ENCODE measurements around the gene THRA.
A peak's percentile ranks its signal among the peaks of the same experiment; 100 is the strongest.

THRA gene

DNA sequence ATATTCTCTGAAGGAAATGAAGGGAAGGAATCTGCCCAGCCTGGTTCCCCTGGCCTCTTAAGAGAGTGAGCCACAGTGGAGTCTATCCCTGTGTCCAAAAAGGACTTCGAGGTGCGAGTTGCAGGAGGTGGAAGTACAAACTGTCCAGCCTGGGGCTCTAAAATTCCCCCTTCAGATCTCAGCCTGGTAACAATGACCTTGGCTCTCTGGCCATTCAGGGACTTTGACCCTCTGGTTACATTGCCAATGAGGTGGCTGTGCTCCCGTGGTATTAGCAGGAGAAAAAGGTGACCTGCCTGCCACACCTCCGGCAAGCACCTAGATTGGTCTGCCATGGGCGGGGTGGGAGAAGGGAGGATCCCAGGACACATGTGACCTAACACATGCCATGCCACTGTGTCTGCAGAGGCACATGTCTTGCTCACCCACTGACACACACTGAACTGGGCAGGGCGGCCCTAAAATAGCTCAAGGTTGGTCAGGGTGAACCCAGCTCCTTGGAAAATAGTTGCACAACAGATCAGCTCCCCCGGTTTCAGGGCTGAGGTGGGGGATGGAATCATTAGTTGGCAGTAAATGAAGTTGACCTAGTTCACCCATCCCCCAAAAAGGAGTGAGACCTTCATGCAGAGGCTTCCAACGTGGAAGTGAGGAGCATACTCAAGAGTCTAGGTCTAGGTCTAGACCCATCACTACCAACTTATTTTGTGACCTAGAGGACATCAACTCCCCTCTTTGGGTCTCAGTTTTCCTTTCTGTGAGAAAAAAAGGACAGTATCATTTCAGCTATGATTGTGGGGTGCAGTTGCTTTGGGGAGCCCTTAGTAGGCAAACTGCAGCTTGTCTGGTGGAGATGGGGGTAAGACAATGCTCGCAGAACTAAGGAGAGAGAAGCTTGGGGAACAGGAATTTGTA lies 35.4 kb downstream of the THRA start:
- no peak for TF ChIP-seq POLR2AphosphoS5 (IDR thresholded peaks at IDR 0.05; ENCODE audit: low read depth, low read length)
- TF ChIP-seq, protein P1, sequence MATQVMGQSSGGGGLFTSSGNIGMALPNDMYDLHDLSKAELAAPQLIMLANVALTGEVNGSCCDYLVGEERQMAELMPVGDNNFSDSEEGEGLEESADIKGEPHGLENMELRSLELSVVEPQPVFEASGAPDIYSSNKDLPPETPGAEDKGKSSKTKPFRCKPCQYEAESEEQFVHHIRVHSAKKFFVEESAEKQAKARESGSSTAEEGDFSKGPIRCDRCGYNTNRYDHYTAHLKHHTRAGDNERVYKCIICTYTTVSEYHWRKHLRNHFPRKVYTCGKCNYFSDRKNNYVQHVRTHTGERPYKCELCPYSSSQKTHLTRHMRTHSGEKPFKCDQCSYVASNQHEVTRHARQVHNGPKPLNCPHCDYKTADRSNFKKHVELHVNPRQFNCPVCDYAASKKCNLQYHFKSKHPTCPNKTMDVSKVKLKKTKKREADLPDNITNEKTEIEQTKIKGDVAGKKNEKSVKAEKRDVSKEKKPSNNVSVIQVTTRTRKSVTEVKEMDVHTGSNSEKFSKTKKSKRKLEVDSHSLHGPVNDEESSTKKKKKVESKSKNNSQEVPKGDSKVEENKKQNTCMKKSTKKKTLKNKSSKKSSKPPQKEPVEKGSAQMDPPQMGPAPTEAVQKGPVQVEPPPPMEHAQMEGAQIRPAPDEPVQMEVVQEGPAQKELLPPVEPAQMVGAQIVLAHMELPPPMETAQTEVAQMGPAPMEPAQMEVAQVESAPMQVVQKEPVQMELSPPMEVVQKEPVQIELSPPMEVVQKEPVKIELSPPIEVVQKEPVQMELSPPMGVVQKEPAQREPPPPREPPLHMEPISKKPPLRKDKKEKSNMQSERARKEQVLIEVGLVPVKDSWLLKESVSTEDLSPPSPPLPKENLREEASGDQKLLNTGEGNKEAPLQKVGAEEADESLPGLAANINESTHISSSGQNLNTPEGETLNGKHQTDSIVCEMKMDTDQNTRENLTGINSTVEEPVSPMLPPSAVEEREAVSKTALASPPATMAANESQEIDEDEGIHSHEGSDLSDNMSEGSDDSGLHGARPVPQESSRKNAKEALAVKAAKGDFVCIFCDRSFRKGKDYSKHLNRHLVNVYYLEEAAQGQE (IDR thresholded peaks at IDR 0.05; ENCODE audit: insufficient read depth in 1 of 2, low read depth in 2 of 2, low read length in 2 of 2), result no peak
- no peak for TF ChIP-seq TAF1 (IDR thresholded peaks at IDR 0.05; ENCODE audit: borderline replicate concordance, insufficient read depth, low read length)
- TF ChIP-seq SIN3A (IDR thresholded peaks at IDR 0.05; ENCODE audit: borderline replicate concordance, insufficient read depth, low read length), result no peak
- TF ChIP-seq FOXP2 (optimal IDR thresholded peaks at IDR 0.05; ENCODE audit: borderline replicate concordance, extremely low read depth, extremely low read length, insufficient read depth), result no peak

DNA sequence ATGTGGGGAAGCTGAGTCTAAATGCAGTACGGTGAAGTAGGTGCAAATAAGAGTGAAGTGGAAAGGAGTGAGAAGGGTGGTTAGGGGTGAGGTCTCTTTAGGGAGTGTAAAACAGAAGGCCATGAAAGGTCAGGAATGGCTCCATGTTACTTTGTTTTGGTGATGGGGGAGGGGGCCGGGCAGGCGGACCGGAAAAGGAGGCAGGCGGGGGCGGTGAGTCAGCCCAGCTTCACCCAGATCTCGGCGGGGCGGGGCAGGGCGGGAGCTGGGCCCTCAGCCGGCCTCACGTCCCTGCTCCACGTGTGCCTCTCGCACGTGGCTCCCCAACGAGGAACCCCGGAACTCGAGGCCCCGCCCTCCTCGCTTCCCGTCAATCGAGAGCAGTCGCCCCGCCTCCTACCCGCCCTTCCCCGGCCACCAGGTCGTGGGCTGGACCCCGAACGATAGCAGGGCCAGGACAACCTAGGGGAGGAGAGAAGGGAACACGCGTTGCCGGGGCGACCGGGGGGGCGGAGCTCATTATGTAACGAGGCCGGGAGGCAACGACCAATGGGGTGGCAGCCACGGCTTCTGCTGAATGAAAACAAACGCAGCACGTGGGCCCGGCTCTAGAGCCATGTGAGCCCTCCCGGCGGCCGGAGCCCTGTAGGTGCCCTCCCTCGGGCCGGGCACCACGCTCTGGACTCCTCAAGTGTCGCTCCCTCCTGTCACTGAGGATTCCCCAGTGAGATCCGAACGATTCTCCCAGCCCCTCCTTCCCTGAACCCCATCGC lies 36.3 kb downstream of the THRA start:
- TF ChIP-seq, protein P1 (IDR thresholded peaks at IDR 0.05; ENCODE audit: insufficient read depth in 1 of 2, low read depth in 2 of 2, low read length in 2 of 2), result no peak
- TF ChIP-seq SIN3A (IDR thresholded peaks at IDR 0.05; ENCODE audit: borderline replicate concordance, insufficient read depth, low read length) (peak; percentile 98; the same call in 1 of the 2 replicates), POLR2AphosphoS5 (IDR thresholded peaks at IDR 0.05; ENCODE audit: low read depth, low read length) (0 out of 2 replicates have a peak, but pooled peaks have one; percentile 35), FOXP2 (optimal IDR thresholded peaks at IDR 0.05; ENCODE audit: borderline replicate concordance, extremely low read depth, extremely low read length, insufficient read depth) (peak; percentile 62), TAF1 (IDR thresholded peaks at IDR 0.05; ENCODE audit: borderline replicate concordance, insufficient read depth, low read length) (no peak)

DNA sequence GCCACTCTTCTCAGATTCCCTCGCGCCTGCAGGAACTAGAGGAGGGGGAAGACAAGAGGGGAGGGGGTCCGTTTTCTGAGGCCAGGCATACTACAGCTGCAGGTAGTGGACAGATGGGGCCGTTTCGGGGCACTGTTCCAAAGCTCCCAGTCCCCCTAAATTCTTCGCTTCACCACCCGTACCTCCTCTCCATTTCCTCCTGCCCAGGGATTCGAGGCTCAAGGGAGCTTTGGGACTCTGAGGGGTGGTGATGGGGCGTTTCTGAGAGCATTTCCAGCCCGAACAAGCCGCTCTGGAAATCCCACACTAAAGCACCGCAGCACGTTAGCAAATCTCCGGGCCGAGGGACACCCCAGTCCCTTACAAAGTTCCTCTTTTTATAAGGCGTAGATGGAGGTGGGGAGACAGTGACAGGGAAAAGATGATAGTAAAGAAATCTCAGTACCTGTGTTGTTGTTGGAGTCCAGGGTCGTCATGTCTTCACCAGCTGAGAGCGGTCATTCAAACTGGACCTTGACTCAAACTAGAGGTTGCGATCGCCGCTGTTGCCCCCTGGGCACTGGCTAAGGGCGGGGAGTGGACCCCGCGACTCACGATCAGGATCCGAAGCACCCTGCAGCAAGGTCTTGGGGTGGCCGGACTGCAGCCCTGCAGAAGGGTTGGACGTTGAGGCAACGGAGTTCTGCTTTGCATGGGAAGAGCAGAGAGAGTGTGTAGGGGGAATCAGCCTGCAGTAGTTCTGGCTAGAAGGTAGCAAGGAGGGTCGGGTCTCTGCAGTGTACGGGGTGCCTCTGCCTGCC lies 37.1 kb downstream of the THRA start:
- TF ChIP-seq, protein P1 (IDR thresholded peaks at IDR 0.05; ENCODE audit: insufficient read depth in 1 of 2, low read depth in 2 of 2, low read length in 2 of 2), result no peak
- TF ChIP-seq SIN3A (IDR thresholded peaks at IDR 0.05; ENCODE audit: borderline replicate concordance, insufficient read depth, low read length) (no peak), TAF1 (IDR thresholded peaks at IDR 0.05; ENCODE audit: borderline replicate concordance, insufficient read depth, low read length) (no peak), FOXP2 (optimal IDR thresholded peaks at IDR 0.05; ENCODE audit: borderline replicate concordance, extremely low read depth, extremely low read length, insufficient read depth) (no peak), POLR2AphosphoS5 (IDR thresholded peaks at IDR 0.05; ENCODE audit: low read depth, low read length) (no peak)

DNA sequence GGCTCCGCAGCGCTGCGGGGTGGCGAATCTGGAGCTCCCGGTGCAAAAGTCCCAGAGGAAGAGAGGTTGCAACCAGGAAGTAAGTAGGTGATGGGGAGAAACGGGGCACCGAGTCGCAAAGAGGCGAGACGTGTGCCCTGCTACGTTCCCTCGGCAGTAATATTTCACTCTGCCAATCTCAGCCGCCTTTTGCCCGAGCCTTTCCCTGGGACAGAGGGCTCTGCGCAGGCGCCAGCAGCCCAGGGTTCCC lies 37.6 kb downstream of the THRA start, which contains the start of gene NR1D1:
Gene NR1D1 (minus strand): TSS at position 171 of the 250 bp plus-strand sequence. CDS start 495 bp downstream, outside the sequence.
- TF ChIP-seq FOXP2 (optimal IDR thresholded peaks at IDR 0.05; ENCODE audit: borderline replicate concordance, extremely low read depth, extremely low read length, insufficient read depth) (no peak), TAF1 (IDR thresholded peaks at IDR 0.05; ENCODE audit: borderline replicate concordance, insufficient read depth, low read length) (no peak), SIN3A (IDR thresholded peaks at IDR 0.05; ENCODE audit: borderline replicate concordance, insufficient read depth, low read length) (no peak), POLR2AphosphoS5 (IDR thresholded peaks at IDR 0.05; ENCODE audit: low read depth, low read length) (0 out of 2 replicates have a peak, but pooled peaks have one; percentile 50)
- TF ChIP-seq, protein P1 (IDR thresholded peaks at IDR 0.05; ENCODE audit: insufficient read depth in 1 of 2, low read depth in 2 of 2, low read length in 2 of 2), result no peak
